Astrocyte (in vitro differentiated cells and primary cell): ENCODE data around the gene PRRT4. TPM values are rescaled to one million over a fixed set of nuclear protein-coding genes. Genes with fewer than 3 reads are reported as not detected.

Source experiments
- DNase-seq: peaks from one replicate; pipeline ENCODE4 v3.0.0-alpha.2; 2010; ENCODE audit warnings: low read depth
- FAIRE-seq: peaks from 2 replicates; lab custom pipeline; 2011; peaks lifted over from hg19 to GRCh38; lab: Jason Lieb, UNC
- H2AFZ ChIP-seq: 2 replicates; pipeline ENCODE4 v1.6.0; 2012; ENCODE audit warnings: low read depth, low read length, inconsistent platforms
- H3K27ac ChIP-seq: 2 replicates; pipeline ENCODE4 v1.5.1; 2011; ENCODE audit warnings: low read depth, low read length, inconsistent platforms
- H3K27me3 ChIP-seq: 2 replicates; pipeline ENCODE4 v1.6.0; 2011; ENCODE audit warnings: low read length, inconsistent platforms; ENCODE audit not compliant: insufficient read depth
- H3K36me3 ChIP-seq: 2 replicates; pipeline ENCODE4 v1.5.1; 2011; ENCODE audit warnings: low read length, inconsistent platforms; ENCODE audit not compliant: insufficient read depth
- H3K4me1 ChIP-seq: 2 replicates; pipeline ENCODE4 v1.5.1; 2011; ENCODE audit warnings: low read length, inconsistent platforms; ENCODE audit not compliant: insufficient read depth
- H3K4me2 ChIP-seq: 2 replicates; pipeline ENCODE4 v1.6.0; 2012; ENCODE audit warnings: low read length, inconsistent platforms
- H3K4me3 ChIP-seq: 2 replicates; pipeline ENCODE4 v1.5.1; 2011; ENCODE audit warnings: low read depth, mild to moderate bottlenecking, low read length, inconsistent platforms; ENCODE audit not compliant: insufficient read depth
- H3K79me2 ChIP-seq: 2 replicates; pipeline ENCODE4 v1.6.0; 2012; ENCODE audit warnings: mild to moderate bottlenecking, low read length, inconsistent platforms; ENCODE audit not compliant: insufficient read depth
- H3K9ac ChIP-seq: 2 replicates; pipeline ENCODE4 v1.6.0; 2012; ENCODE audit warnings: mild to moderate bottlenecking, low read length, inconsistent platforms
- H3K9me3 ChIP-seq: 2 replicates; pipeline ENCODE4 v1.5.1; 2012; ENCODE audit warnings: low read depth, mild to moderate bottlenecking, low read length, inconsistent platforms; ENCODE audit not compliant: insufficient read depth
- H4K20me1 ChIP-seq: 2 replicates; pipeline ENCODE4 v1.6.0; 2012; ENCODE audit warnings: low read length, inconsistent platforms; ENCODE audit not compliant: insufficient read depth
- H3K27ac Mint-ChIP-seq: one replicate; pipeline ENCODE4 v1.8.0; 2021; ENCODE audit warnings: mild to moderate bottlenecking, mixed read lengths; ENCODE audit not compliant: unreplicated experiment
- H3K27me3 Mint-ChIP-seq: one replicate; pipeline ENCODE4 v1.8.0; 2021; ENCODE audit warnings: low read depth, mixed read lengths; ENCODE audit not compliant: unreplicated experiment
- H3K36me3 Mint-ChIP-seq: one replicate; pipeline ENCODE4 v1.8.0; 2021; ENCODE audit warnings: low read depth, mixed read lengths; ENCODE audit not compliant: unreplicated experiment
- H3K4me1 Mint-ChIP-seq: one replicate; pipeline ENCODE4 v1.8.0; 2021; ENCODE audit warnings: low read depth, mixed read lengths; ENCODE audit not compliant: unreplicated experiment
- H3K4me3 Mint-ChIP-seq: one replicate; pipeline ENCODE4 v1.8.0; 2021; ENCODE audit warnings: mild to moderate bottlenecking, moderate library complexity, mixed read lengths; ENCODE audit not compliant: unreplicated experiment
- H3K9me3 Mint-ChIP-seq: one replicate; pipeline ENCODE4 v1.8.0; 2021; ENCODE audit warnings: mild to moderate bottlenecking, mixed read lengths; ENCODE audit not compliant: unreplicated experiment
- EZH2 ChIP-seq: IDR thresholded peaks from 2 replicates; pipeline ENCODE4 v1.6.1; 2012; ENCODE audit warnings: mild to moderate bottlenecking, low read length, inconsistent platforms; ENCODE audit not compliant: insufficient read depth
- total RNA-seq: library from RNA; stranded (reverse); gene quantifications from 2 replicates; pipeline ENCODE4 v1.2.1, GENCODE V29; 2021
- TF ChIP-seq, protein P1 (sequence below): IDR thresholded peaks from 2 replicates; pipeline ENCODE4 v1.5.1; 2011; ENCODE audit warnings: low read depth, mild to moderate bottlenecking, inconsistent platforms, low read length, moderate library complexity; ENCODE audit not compliant: insufficient read depth

Gene PRRT4
- total RNA-seq, 1 donor from 2014 or later = 0.93 TPM

DNA sequence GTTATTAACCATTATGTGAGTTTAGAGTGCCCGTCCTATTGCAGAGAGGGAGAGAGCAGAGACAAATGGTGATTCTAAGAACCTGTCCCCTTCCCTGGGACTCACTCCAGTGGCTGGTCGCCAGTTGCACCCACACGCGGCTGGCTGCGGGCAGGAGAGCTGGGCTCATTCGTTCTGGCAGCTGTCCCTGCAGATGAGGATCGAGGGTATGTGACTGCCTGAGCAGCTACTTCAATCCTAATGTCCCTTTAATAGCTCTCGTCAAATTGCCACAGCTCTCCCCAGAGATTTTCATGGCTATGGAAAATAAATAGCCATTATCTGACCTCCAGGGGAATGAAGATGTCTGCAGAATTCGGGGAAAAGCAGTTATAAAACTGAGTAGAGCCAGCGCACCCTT, 59.4 kb downstream of the PRRT4 start:
- no peak overlapping the region for H3K4me2 ChIP-seq
- no peak overlapping the region for H3K4me3 ChIP-seq
- FAIRE-seq = no peak
- H3K4me1 ChIP-seq = no peaks in the 10 kb centered on the region
- peaks cover 14% of the 10 kb centered on the region for H3K36me3 ChIP-seq
- H3K9me3 ChIP-seq = no peaks in the 10 kb centered on the region
- no peak overlapping the region for H2AFZ ChIP-seq
- no peaks in the 10 kb centered on the region for H3K79me2 ChIP-seq
- H4K20me1 ChIP-seq = peaks cover 3% of the 10 kb centered on the region
- Mint-ChIP-seq H3K27me3 (no peaks in the 10 kb centered on the region), H3K4me1 (peaks cover 4% of the 10 kb centered on the region), H3K36me3 (peaks cover 16% of the 10 kb centered on the region), H3K4me3 (no peak overlapping the region), H3K27ac (no peak overlapping the region), H3K9me3 (no peaks in the 10 kb centered on the region)
- no peaks in the 10 kb centered on the region for H3K27me3 ChIP-seq
- H3K27ac ChIP-seq = no peak overlapping the region
- DNase-seq = no peak
- no peak overlapping the region for H3K9ac ChIP-seq
- TF ChIP-seq, protein P1, sequence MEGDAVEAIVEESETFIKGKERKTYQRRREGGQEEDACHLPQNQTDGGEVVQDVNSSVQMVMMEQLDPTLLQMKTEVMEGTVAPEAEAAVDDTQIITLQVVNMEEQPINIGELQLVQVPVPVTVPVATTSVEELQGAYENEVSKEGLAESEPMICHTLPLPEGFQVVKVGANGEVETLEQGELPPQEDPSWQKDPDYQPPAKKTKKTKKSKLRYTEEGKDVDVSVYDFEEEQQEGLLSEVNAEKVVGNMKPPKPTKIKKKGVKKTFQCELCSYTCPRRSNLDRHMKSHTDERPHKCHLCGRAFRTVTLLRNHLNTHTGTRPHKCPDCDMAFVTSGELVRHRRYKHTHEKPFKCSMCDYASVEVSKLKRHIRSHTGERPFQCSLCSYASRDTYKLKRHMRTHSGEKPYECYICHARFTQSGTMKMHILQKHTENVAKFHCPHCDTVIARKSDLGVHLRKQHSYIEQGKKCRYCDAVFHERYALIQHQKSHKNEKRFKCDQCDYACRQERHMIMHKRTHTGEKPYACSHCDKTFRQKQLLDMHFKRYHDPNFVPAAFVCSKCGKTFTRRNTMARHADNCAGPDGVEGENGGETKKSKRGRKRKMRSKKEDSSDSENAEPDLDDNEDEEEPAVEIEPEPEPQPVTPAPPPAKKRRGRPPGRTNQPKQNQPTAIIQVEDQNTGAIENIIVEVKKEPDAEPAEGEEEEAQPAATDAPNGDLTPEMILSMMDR = no peak
- no peak for TF ChIP-seq EZH2

Other genes with a start within 250 kb of the PRRT4 start
- gene LEP, start 120.4 kb downstream of the PRRT4 start, total RNA-seq = not detected in 2 replicates
- 37.3 and 40.2 TPM in 2 replicates for gene RBM28, start 17.8 kb downstream of the PRRT4 start, total RNA-seq
- gene IMPDH1, start 48.3 kb upstream of the PRRT4 start, total RNA-seq = 43.9 and 44.7 TPM in 2 replicates
- gene HILPDA, start 94.2 kb upstream of the PRRT4 start, total RNA-seq = 12.4 TPM in 2 replicates
- gene METTL2B, start 115.1 kb upstream of the PRRT4 start, total RNA-seq = 30.8 and 34.5 TPM in 2 replicates